Adrenal gland (tissue), 5 donors: ENCODE results near the gene TGFB2.

ENCODE experiments used
- POLR2A ChIP-seq, 2 donors: fragments of 450-650 bp; IDR thresholded peaks; one replicate each; pipeline ENCODE4 v1.6.1; 2017; ENCODE audit warnings: antibody characterized with exemption in 2 of 2, mild to moderate bottlenecking in 2 of 2, moderate library complexity in 1 of 2
- TF ChIP-seq, protein P1 (sequence below), 6 experiments: fragments of 450-650 bp in 4 of 6; fragments of 200-600 bp in 2 of 6; sonication (generic) in 1 of 6; IDR thresholded peaks; 1 replicate in 5 of 6; 2 replicates in 1 of 6; pipeline versions ENCODE4 v1.5.1 to v1.8.0; 2016 to 2021; ENCODE audit warnings: antibody characterized with exemption in 6 of 6, mild to moderate bottlenecking in 2 of 6, moderate library complexity in 1 of 6
- donor health status: DM: no; HTN: no; CAD: no.

DNA sequence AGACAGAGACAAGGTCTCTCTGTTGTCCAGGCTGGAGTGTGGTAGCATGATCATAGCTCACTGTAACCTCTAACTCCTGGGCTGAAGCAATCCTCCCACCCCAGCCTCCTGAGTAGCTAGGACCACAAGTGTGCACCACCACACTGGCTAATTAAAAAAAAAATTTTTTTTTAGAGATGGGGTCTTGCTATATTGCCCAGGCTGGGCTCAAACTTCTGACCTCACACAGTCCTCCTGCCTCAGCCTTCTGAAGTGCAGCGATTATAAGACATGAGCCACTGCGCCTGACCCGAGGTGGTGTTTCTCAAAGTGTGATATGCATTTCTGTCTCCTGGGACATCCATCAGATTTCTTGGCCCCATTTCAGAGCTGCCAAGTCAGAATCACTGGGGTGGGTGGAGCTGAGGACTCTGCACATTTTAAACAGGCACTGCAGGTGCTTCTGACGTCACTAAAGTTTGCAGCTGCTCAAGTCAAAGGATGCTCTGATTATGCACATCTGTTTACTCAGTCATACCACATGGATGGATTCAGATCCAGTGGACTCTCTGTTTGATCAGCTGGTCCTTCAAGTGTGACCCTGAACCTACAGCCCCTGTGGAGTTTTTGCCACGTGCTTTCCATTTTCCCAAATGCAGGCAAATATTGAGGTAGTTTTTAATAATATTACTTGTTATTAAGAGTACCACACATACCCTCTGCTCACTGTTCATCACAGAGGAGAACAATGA is 21.4 kb downstream of the TGFB2 start:
- no peak for TF ChIP-seq POLR2A (IDR thresholded peaks at IDR 0.05)
- TF ChIP-seq, protein P1, sequence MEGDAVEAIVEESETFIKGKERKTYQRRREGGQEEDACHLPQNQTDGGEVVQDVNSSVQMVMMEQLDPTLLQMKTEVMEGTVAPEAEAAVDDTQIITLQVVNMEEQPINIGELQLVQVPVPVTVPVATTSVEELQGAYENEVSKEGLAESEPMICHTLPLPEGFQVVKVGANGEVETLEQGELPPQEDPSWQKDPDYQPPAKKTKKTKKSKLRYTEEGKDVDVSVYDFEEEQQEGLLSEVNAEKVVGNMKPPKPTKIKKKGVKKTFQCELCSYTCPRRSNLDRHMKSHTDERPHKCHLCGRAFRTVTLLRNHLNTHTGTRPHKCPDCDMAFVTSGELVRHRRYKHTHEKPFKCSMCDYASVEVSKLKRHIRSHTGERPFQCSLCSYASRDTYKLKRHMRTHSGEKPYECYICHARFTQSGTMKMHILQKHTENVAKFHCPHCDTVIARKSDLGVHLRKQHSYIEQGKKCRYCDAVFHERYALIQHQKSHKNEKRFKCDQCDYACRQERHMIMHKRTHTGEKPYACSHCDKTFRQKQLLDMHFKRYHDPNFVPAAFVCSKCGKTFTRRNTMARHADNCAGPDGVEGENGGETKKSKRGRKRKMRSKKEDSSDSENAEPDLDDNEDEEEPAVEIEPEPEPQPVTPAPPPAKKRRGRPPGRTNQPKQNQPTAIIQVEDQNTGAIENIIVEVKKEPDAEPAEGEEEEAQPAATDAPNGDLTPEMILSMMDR (IDR thresholded peaks at IDR 0.05) = no peak
